Embryonic facial prominence (tissue), 1 donor: ENCODE results near the gene BEST3.
"Not testable (repeated sequence)": the region's sequence is repeated elsewhere in the genome, so short reads cannot be mapped to it uniquely, and the experiment has no call there.

ENCODE experiments used
- DNase-seq: peaks from one replicate; pipeline ENCODE4 v3.0.0-alpha.2; 2016; ENCODE audit errors: extremely low spot score

Gene BEST3

GRCh38 chr12:69688021-69688420 lies 11.1 kb downstream of the BEST3 start:
- DNase-seq, result no peak

- DNase-seq, result no peak
Observed at GRCh38 chr12:69687390-69687789, 11.7 kb downstream of the BEST3 start.

- no peak for DNase-seq
Observed at GRCh38 chr12:69686731-69687130, 12.4 kb downstream of the BEST3 start.

- DNase-seq, result no peak
Observed at GRCh38 chr12:69685810-69686209, 13.3 kb downstream of the BEST3 start.

- DNase-seq, result no peak
Observed at GRCh38 chr12:69684466-69684865, 14.6 kb downstream of the BEST3 start.

GRCh38 chr12:69682110-69682755 lies 16.9 kb downstream of the BEST3 start:
- no peak for DNase-seq

GRCh38 chr12:69679119-69679518 lies 20.0 kb downstream of the BEST3 start:
- DNase-seq, result no peak

- no peak for DNase-seq
Observed at GRCh38 chr12:69676257-69677012, 22.7 kb downstream of the BEST3 start.

GRCh38 chr12:69672195-69672594 lies 26.9 kb downstream of the BEST3 start:
- DNase-seq, result no peak

GRCh38 chr12:69671597-69671996 lies 27.5 kb downstream of the BEST3 start:
- DNase-seq, result no peak

- no peak for DNase-seq
Observed at GRCh38 chr12:69666798-69667197, 32.3 kb downstream of the BEST3 start.

GRCh38 chr12:69664930-69665377 lies 34.1 kb downstream of the BEST3 start:
- DNase-seq, result not testable (repeated sequence)

- no peak for DNase-seq
Observed at GRCh38 chr12:69663726-69664125, 35.4 kb downstream of the BEST3 start.

- DNase-seq, result no peak
Observed at GRCh38 chr12:69662764-69663163, 36.3 kb downstream of the BEST3 start.

- DNase-seq, result no peak
Observed at GRCh38 chr12:69661386-69661785, 37.7 kb downstream of the BEST3 start.

GRCh38 chr12:69660164-69660863 lies 38.8 kb downstream of the BEST3 start:
- no peak for DNase-seq

- DNase-seq, result no peak
Observed at GRCh38 chr12:69658203-69658602, 40.9 kb downstream of the BEST3 start.

- DNase-seq, result no peak
Observed at GRCh38 chr12:69657376-69658137, 41.5 kb downstream of the BEST3 start.

- DNase-seq, result no peak
Observed at GRCh38 chr12:69655616-69656340, 43.3 kb downstream of the BEST3 start.

- DNase-seq, result no peak
Observed at GRCh38 chr12:69653703-69654102, 45.4 kb downstream of the BEST3 start.

- no peak for DNase-seq
Observed at GRCh38 chr12:69651922-69652321, 47.2 kb downstream of the BEST3 start.
